Fibroblast of villous mesenchyme (primary cell): ENCODE data around the gene TUBA4A. TPM values are rescaled to one million over a fixed set of nuclear protein-coding genes. Genes with fewer than 3 reads are reported as not detected.

ENCODE experiments used
- DNase-seq: peaks from one replicate; pipeline ENCODE4 v3.0.0-alpha.2; 2010; ENCODE audit warnings: low read depth
- H3K4me3 ChIP-seq: 2 replicates; pipeline ENCODE4 v1.5.1; 2011; ENCODE audit warnings: low read depth, mild to moderate bottlenecking, low read length
- total RNA-seq: library from RNA; depleted of rRNA; stranded (reverse); fragments of >200 nt; gene quantifications from 2 replicates; pipeline ENCODE4 v1.2.3, GENCODE V29; 2012
- TF ChIP-seq, protein P1 (sequence below): IDR thresholded peaks from 2 replicates; pipeline ENCODE4 v1.5.1; 2012; ENCODE audit warnings: low read depth, mild to moderate bottlenecking, low read length; ENCODE audit not compliant: insufficient read depth

Gene TUBA4A
- total RNA-seq, 1 donor, result 27.6 TPM

DNA sequence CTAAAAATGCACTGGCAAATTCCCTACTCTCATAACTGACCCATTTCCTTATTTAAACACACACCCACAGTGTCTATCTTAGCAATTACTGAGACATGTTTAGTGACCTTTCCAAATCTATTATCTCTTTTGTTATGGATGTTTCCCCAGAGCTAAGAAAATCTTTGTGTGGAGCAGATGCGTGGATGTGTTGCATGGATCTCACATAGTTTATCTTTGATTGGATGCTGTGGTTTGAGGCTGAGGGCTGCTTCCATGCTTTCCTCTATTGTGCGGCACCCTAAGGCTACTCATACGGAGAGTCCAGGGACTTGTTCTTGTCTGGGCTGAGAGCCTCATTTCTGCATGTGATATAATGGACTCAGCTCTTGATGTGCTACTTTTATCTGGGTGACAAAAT, 19.4 kb downstream of the TUBA4A start:
- no peak for DNase-seq
- TF ChIP-seq, protein P1, sequence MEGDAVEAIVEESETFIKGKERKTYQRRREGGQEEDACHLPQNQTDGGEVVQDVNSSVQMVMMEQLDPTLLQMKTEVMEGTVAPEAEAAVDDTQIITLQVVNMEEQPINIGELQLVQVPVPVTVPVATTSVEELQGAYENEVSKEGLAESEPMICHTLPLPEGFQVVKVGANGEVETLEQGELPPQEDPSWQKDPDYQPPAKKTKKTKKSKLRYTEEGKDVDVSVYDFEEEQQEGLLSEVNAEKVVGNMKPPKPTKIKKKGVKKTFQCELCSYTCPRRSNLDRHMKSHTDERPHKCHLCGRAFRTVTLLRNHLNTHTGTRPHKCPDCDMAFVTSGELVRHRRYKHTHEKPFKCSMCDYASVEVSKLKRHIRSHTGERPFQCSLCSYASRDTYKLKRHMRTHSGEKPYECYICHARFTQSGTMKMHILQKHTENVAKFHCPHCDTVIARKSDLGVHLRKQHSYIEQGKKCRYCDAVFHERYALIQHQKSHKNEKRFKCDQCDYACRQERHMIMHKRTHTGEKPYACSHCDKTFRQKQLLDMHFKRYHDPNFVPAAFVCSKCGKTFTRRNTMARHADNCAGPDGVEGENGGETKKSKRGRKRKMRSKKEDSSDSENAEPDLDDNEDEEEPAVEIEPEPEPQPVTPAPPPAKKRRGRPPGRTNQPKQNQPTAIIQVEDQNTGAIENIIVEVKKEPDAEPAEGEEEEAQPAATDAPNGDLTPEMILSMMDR, result no peak
- no peak overlapping the region for H3K4me3 ChIP-seq

DNA sequence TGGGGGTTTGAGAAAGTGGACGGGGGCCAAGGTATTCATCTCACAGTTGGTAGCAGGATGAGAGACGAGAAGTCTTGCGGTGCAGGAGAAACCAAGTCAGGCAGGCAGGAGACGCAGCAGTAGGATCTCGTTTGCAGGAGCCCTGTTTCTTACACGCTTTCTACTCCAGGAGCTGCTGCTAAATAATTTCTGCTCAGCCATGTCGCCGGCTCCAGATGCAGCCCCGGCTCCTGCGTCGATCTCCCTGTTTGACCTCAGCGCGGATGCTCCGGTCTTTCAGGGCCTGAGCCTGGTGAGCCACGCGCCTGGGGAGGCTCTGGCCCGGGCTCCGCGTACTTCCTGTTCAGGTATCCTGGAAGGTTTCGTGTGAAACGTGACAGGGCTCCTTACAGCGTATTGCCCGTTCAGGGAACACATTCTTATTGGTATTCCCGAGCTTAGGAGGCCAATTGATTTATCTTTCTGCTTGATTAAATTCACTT, 23.6 kb downstream of the TUBA4A start:
- TF ChIP-seq, protein P1, result no peak
- peak overlapping the region; percentile 76 for H3K4me3 ChIP-seq
- peak; percentile 64 for DNase-seq

DNA sequence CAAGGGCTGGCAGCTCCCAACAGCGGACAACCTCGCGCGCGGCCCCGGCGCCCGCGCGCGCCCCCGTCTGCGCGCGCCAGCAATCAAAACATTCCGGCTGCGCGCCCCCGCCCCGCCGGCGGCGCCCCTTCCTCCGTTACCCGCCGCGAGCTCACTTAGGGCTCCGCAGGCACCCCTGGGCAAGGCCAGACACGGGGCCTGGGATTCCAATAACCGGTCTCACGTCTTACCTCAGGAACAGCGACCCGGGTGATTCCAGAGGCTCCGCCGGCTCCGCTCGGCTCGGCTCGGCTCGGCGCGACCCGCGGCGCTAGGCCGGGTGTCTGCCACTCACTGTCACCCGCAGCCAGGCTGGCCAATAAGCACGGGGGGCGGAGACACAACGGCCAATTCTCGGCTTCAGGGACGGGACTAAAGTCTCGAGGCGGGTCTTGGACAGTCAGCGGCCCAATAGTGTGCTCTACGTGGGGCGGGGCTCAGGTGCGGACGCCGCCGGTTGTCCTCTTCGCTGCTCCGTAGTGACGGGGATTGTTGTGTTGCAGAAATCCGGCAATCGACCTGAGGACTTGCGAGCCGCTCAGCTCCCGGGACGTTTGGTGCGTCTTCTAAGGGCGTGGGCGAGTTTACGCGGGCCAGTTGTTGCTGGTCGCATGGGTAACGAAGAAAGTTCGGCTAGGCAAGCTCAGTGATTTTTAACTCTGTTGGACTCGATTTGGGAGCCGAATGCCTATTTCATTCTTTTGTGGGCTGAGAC, 24.2 kb downstream of the TUBA4A start, which contains the start of the genes ANKZF1 and ATG9A:
TSS of gene ANKZF1 (plus strand) at position 502 of the 754 bp plus-strand sequence. CDS start 452 bp downstream, outside the sequence.
TSS of gene ATG9A (minus strand) at position 332 of the 754 bp plus-strand sequence. CDS start 1,612 bp downstream, outside the sequence.
- peak within 1 kb of the TSS; percentile 76 for H3K4me3 ChIP-seq
- DNase-seq, result peak; percentile 99
- TF ChIP-seq, protein P1, result no peak

DNA sequence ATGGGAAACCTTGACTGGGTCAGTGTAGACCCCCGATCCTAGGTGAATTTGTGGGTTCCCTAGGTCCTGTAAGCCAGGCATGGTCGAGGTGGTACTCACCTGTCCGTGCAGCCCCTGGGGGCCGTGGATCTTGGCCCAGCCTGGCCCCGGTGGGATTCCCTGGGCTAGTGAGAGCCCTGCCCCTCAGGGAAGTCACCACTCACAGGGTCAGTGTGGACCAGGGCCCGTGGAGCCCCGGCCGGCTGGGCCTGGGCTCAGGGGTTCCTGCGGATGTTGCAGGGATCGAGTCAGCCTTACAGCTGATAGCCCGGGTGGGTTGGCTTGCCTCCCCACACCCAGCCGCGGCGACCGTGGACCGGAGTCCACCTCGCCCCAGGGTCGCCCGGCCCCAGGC, 24.8 kb downstream of the TUBA4A start:
- TF ChIP-seq, protein P1, result no peak
- no peak for DNase-seq
- H3K4me3 ChIP-seq, result peak overlapping the region; percentile 76

DNA sequence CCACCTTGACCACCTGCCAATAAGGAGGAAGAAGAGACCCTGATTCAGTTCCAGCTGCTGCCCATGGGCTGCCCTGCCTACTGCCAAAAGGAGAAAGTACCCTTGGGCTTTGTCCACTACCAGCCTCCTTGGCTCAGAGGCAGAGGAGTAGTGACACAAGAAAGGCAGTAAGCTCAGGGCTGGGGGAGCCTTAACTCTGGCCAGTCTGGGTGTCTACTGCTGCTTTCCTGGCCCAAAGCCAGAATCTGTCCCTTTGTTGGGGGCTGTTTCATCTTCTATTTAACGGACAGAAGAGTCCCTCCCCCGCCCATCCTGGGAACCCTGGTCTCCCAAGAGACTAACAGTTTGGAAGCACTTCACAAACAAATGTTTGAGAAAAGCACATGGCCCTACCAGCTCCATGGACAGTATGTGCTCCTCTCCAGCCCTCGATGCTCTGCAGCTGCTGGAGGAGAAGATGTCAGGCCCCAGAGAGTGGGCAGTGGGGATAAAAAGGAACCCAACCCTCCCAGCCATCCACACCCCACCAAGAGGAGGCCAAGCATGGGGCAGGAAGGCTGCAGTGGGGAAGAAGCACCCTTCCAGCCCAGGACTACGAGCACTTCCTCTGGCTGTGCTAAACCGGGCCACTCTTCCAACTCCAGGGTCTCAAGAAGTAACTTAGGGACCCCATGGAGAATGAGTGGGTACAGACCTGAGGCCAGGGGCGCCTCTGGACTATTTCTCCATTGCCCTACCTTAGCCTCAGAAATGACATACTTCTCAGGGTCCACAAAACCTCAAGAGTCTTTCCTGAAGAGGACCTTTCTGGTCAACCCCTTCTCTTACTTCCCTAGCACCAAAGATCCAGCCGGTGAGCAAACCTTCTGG, 25.4 kb downstream of the TUBA4A start:
- TF ChIP-seq, protein P1, result no peak
- peak overlapping the region; percentile 76 for H3K4me3 ChIP-seq
- peak; percentile 7 for DNase-seq

DNA sequence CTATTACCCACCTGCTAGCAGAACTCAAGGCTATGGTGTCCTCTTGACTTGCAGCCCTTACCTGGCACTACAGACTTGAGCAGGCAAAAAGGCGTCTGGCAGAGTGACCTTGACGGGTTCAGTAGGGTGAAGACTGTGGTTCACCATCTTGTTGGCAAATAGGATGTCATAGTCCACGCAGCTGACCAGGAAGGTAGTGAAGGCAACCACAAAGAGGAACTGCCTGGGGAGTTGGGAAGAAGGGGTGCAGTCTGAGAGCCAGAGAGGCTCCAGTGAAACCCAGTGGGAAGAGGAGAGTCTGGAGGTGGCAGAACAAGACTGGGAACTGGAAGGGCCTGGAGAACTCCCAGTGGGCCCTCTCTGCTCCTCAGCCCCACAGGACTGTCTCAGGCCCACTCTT, 28.4 kb downstream of the TUBA4A start:
- no peak overlapping the region for H3K4me3 ChIP-seq
- TF ChIP-seq, protein P1, result no peak
- DNase-seq, result no peak
